Measurements from ENCODE around the gene VIM. TPM values are rescaled to one million over a fixed set of nuclear protein-coding genes. Genes with fewer than 3 reads are reported as not detected.

VIM gene
- total and polyA plus RNA-seq, 2 donors from 2014 or later = 403 to 1,044 TPM

DNA sequence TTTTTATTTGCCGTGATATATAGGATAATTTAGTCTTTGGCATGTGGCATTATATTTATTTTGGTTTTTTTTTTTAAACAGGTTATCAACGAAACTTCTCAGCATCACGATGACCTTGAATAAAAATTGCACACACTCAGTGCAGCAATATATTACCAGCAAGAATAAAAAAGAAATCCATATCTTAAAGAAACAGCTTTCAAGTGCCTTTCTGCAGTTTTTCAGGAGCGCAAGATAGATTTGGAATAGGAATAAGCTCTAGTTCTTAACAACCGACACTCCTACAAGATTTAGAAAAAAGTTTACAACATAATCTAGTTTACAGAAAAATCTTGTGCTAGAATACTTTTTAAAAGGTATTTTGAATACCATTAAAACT, 9.1 kb downstream of the VIM start:
- Histone ChIP-seq H3K9me3 (ENCODE audit: control insufficient read depth in 2 of 3, insufficient read depth in 1 of 3, low read length in 3 of 3) (no peaks in the 10 kb centered on the region), H3K27ac (ENCODE audit: low read depth in 2 of 2, low read length in 2 of 2) (no peak overlapping the region), H3K9ac (ENCODE audit: low read length in 3 of 3) (no peak overlapping the region), H3K4me3 (ENCODE audit: low read length in 3 of 3) (no peak overlapping the region), H3K4me1 (ENCODE audit: control insufficient read depth in 2 of 3, insufficient read depth in 2 of 3, low read depth in 1 of 3, low read length in 3 of 3) (no peaks in the 10 kb centered on the region), H3K36me3 (ENCODE audit: control insufficient read depth in 2 of 3, insufficient read depth in 3 of 3, low read length in 3 of 3) (peaks cover 0 to 26% (median 20%) of the 10 kb centered on the region in 3 donors), H3K27me3 (ENCODE audit: control insufficient read depth, insufficient read depth, low read length) (no peaks in the 10 kb centered on the region)
- no peak for TF ChIP-seq CTCF (IDR thresholded peaks at IDR 0.05; ENCODE audit: borderline replicate concordance, extremely low read depth, insufficient read depth)
- DNase-seq (no peak), FAIRE-seq (no peak)
- intact Hi-C loops (cut with DNase I) = no loop called here

GRCh38 chr10:17237915-17238444, 9.9 kb downstream of the VIM start:
- DNase-seq (no peak), FAIRE-seq (no peak)
- Histone ChIP-seq H3K27me3 (ENCODE audit: control insufficient read depth, insufficient read depth, low read length) (no peaks in the 10 kb centered on the region), H3K9ac (ENCODE audit: low read length in 3 of 3) (no peak overlapping the region), H3K4me3 (ENCODE audit: low read length in 3 of 3) (no peak overlapping the region), H3K27ac (ENCODE audit: low read depth in 2 of 2, low read length in 2 of 2) (no peak overlapping the region), H3K9me3 (ENCODE audit: control insufficient read depth in 2 of 3, insufficient read depth in 1 of 3, low read length in 3 of 3) (no peaks in the 10 kb centered on the region), H3K36me3 (ENCODE audit: control insufficient read depth in 2 of 3, insufficient read depth in 3 of 3, low read length in 3 of 3) (peaks cover 0 to 26% (median 18%) of the 10 kb centered on the region in 3 donors), H3K4me1 (ENCODE audit: control insufficient read depth in 2 of 3, insufficient read depth in 2 of 3, low read depth in 1 of 3, low read length in 3 of 3) (no peaks in the 10 kb centered on the region)
- intact Hi-C loops (cut with DNase I) = no loop called here
- TF ChIP-seq CTCF (IDR thresholded peaks at IDR 0.05; ENCODE audit: borderline replicate concordance, extremely low read depth, insufficient read depth) = no peak

DNA sequence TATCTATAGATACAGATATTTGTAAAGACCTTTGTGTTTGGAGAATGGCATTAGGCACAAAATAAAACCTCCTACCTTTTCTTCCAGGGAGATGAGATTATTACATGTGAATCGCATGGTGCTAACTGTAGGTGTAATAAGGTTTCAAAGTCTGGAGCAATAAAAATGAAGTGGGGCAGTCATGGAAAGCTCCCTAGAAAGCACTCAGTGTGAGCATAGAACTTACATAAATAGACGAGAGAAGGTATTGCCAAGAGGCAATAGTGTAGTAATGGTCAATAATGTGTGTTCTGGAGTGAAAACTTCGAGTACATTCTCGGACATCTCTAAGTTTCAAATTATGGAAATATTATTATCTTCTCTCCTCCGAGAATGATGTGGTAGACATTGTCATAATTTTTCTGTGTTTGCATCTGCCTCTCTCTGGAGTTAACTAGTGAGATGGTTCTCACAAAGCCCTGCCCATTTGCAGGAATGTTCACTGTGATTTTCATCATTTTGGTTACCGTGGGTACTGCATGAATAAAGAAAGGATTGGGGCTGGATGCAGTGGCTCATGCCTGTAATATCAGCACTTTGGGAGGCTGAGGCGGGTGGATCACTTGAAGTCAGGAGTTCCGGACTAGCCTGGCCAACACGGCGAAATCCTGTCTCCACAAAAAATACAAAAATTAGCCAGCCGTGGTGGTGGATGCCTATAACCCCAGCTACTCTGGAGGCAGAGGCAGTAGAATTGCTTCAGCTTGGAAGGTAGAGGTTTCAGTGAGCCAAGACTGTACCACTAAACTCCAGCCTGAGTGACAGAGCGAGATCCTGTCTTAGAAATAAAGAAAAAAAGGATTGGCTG, 10.6 kb downstream of the VIM start:
- H3K4me3 ChIP-seq (ENCODE audit: low read length in 3 of 3) = no peak overlapping the region
- H3K27me3 ChIP-seq (ENCODE audit: control insufficient read depth, insufficient read depth, low read length) = no peaks in the 10 kb centered on the region
- no peak overlapping the region for H3K27ac ChIP-seq (ENCODE audit: low read depth in 2 of 2, low read length in 2 of 2)
- DNase-seq = no peak
- intact Hi-C loops (cut with DNase I) = no loop called here
- H3K9me3 ChIP-seq (ENCODE audit: control insufficient read depth in 2 of 3, insufficient read depth in 1 of 3, low read length in 3 of 3) = no peaks in the 10 kb centered on the region
- no peaks in the 10 kb centered on the region for H3K4me1 ChIP-seq (ENCODE audit: control insufficient read depth in 2 of 3, insufficient read depth in 2 of 3, low read depth in 1 of 3, low read length in 3 of 3)
- peaks cover 0 to 25% (median 14%) of the 10 kb centered on the region in 3 donors for H3K36me3 ChIP-seq (ENCODE audit: control insufficient read depth in 2 of 3, insufficient read depth in 3 of 3, low read length in 3 of 3)
- TF ChIP-seq CTCF (IDR thresholded peaks at IDR 0.05; ENCODE audit: borderline replicate concordance, extremely low read depth, insufficient read depth) = no peak
- no peak overlapping the region for H3K9ac ChIP-seq (ENCODE audit: low read length in 3 of 3)
- no peak for FAIRE-seq
